GM12873 (cell line): ENCODE results near the gene PSME3.

Experiments used
- TF ChIP-seq, protein P1 (sequence below): IDR thresholded peaks from 2 replicates; pipeline ENCODE4 v1.5.1; 2012; ENCODE audit warnings: low read depth, mild to moderate bottlenecking, moderate library complexity, low read length, control low read depth; ENCODE audit not compliant: insufficient read depth; ENCODE audit errors: missing control alignments

The PSME3 gene

DNA sequence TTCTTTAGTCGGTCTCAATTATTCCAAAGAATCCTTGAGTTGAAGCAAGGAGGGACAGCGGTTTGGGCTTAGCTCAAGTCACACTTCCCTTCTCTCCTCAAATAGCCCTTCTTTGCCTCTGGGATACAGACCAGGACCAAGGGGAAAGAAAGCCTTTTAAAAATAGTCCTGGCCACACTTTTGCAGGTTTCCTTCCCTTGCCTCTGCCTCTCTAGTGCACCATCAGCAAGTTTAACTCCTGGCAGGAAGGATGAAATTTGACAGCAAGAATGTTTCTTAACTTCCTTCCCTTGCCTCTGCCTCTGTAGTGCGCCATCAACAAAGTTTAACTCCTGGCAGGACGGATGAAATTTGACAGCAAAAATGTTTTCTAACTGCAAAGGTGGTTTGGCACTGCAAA is 60.2 kb downstream of the PSME3 start:
- TF ChIP-seq, protein P1, sequence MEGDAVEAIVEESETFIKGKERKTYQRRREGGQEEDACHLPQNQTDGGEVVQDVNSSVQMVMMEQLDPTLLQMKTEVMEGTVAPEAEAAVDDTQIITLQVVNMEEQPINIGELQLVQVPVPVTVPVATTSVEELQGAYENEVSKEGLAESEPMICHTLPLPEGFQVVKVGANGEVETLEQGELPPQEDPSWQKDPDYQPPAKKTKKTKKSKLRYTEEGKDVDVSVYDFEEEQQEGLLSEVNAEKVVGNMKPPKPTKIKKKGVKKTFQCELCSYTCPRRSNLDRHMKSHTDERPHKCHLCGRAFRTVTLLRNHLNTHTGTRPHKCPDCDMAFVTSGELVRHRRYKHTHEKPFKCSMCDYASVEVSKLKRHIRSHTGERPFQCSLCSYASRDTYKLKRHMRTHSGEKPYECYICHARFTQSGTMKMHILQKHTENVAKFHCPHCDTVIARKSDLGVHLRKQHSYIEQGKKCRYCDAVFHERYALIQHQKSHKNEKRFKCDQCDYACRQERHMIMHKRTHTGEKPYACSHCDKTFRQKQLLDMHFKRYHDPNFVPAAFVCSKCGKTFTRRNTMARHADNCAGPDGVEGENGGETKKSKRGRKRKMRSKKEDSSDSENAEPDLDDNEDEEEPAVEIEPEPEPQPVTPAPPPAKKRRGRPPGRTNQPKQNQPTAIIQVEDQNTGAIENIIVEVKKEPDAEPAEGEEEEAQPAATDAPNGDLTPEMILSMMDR: no peak
